Caco-2 (cell line): ENCODE measurements around the gene VPS18. TPM values are rescaled to one million over a fixed set of nuclear protein-coding genes. Genes with fewer than 3 reads are reported as not detected.

Source experiments
- BruUV-seq: library from RNA; stranded (reverse); fragments of 400-500 nt; replicated peaks from 2 replicates; lab custom pipeline; 2021; lab: Mats Ljungman, UMichigan
- CTCF ChIA-PET: fragments of 300-600 bp; sonication (Branson Sonifier 250); formaldehyde crosslinking; loops from one replicate; lab custom pipeline; 2022; ENCODE audit warnings: antibody characterized with exemption; lab: Charles Lee
- POLR2A ChIA-PET: fragments of 300-600 bp; sonication (Branson Sonifier 250); formaldehyde crosslinking; loops from one replicate; lab custom pipeline; 2022; ENCODE audit warnings: antibody characterized with exemption; lab: Charles Lee
- DNase-seq, 2 experiments: peaks; one replicate each; pipeline versions ENCODE4 v3.0.0 to v3.0.0-alpha.2; 2020 to 2022
- H3K27me3 ChIP-seq: replicated peaks from 2 replicates; pipeline ENCODE4 v1.6.0; 2011; ENCODE audit warnings: low read length; ENCODE audit not compliant: control insufficient read depth, insufficient read depth
- H3K36me3 ChIP-seq: 2 replicates; pipeline ENCODE4 v1.5.1; 2011; ENCODE audit warnings: low read length; ENCODE audit not compliant: control insufficient read depth, insufficient read depth
- H3K4me1 ChIP-seq: fragments of 250-450 bp; sonication (Bioruptor Pico); 2 replicates; pipeline ENCODE4 v1.5.1; 2020; ENCODE audit warnings: mild to moderate bottlenecking
- H3K4me3 ChIP-seq: 2 replicates; pipeline ENCODE4 v1.5.1; 2011; ENCODE audit warnings: low read depth, mild to moderate bottlenecking, control low read depth, low read length
- H3K9me3 ChIP-seq: fragments of 250-450 bp; sonication (Bioruptor Pico); 2 replicates; pipeline ENCODE4 v1.5.1; 2020; ENCODE audit warnings: mild to moderate bottlenecking, moderate library complexity
- H3K27ac Mint-ChIP-seq: one replicate; pipeline ENCODE4 v1.8.0; 2022; ENCODE audit warnings: mixed read lengths; ENCODE audit not compliant: unreplicated experiment
- H3K27me3 Mint-ChIP-seq: one replicate; pipeline ENCODE4 v1.8.0; 2022; ENCODE audit warnings: mixed read lengths; ENCODE audit not compliant: insufficient read depth, unreplicated experiment
- H3K36me3 Mint-ChIP-seq: one replicate; pipeline ENCODE4 v1.8.0; 2022; ENCODE audit warnings: mild to moderate bottlenecking, mixed read lengths; ENCODE audit not compliant: insufficient read depth, unreplicated experiment
- H3K4me1 Mint-ChIP-seq: one replicate; pipeline ENCODE4 v1.8.0; 2022; ENCODE audit warnings: low read depth, mixed read lengths; ENCODE audit not compliant: unreplicated experiment
- H3K4me3 Mint-ChIP-seq: one replicate; pipeline ENCODE4 v1.8.0; 2022; ENCODE audit warnings: mild to moderate bottlenecking, moderate library complexity, mixed read lengths; ENCODE audit not compliant: unreplicated experiment
- H3K9me3 Mint-ChIP-seq: one replicate; pipeline ENCODE4 v1.8.0; 2022; ENCODE audit warnings: mixed read lengths; ENCODE audit not compliant: unreplicated experiment
- CTCF ChIP-seq, 2 experiments: fragments of 200-600 bp in 1 of 2; IDR thresholded peaks; 1 replicate in 1 of 2; 2 replicates in 1 of 2; pipeline versions ENCODE4 v1.5.1 to v1.8.0; 2011 to 2022; ENCODE audit warnings: antibody characterized with exemption in 1 of 2, control low read depth in 1 of 2, inconsistent platforms in 1 of 2, low read depth in 1 of 2, low read length in 1 of 2, mild to moderate bottlenecking in 1 of 2, moderate library complexity in 1 of 2; ENCODE audit not compliant: insufficient read depth in 1 of 2, severe bottlenecking in 1 of 2, unreplicated experiment in 1 of 2
- intact Hi-C: fragments of 100-400 bp; cut with micrococcal nuclease; formaldehyde crosslinking; loops from one replicate; pipeline ENCODE4 v1.10.0; 2022; ENCODE audit not compliant: unreplicated experiment
- total RNA-seq: library from RNA; stranded (reverse); gene quantifications from 2 replicates; pipeline ENCODE4 v1.2.3, GENCODE V29; 2022

Gene VPS18
- total RNA-seq, 1 experiment from 2014 or later, result 29.3 TPM

- Mint-ChIP-seq H3K27me3 (no peaks in the 10 kb centered on the region), H3K4me1 (peaks cover 45% of the 10 kb centered on the region), H3K9me3 (no peaks in the 10 kb centered on the region), H3K36me3 (peaks cover 87% of the 10 kb centered on the region), H3K4me3 (peak overlapping the region; percentile 56), H3K27ac (peak overlapping the region; percentile 86)
- intact Hi-C loops, result loop anchor here (1.0 kb wide), 3 partner anchors 9 to 38 kb away; partner anchors contain the start of gene VPS18
- no peak for TF ChIP-seq CTCF (IDR thresholded peaks at IDR 0.05; ENCODE audit: insufficient read depth in 1 of 2, low read depth in 1 of 2, low read length in 1 of 2, severe bottlenecking in 1 of 2, unreplicated experiment in 1 of 2)
- CTCF ChIA-PET, result interaction anchor here (0.8 to 3.9 kb wide), 18 partner anchors 8 to 267 kb away, joined by 3 to 133 read pairs (median 4); partner anchors contain the start of genes DNAJC17, RAD51, RHOV and VPS18
- H3K9me3 ChIP-seq, result no peaks in the 10 kb centered on the region
- POLR2A ChIA-PET, result interaction anchor here (0.9 to 2.0 kb wide), 7 partner anchors 9 to 69 kb away, joined by 3 to 23 read pairs (median 8); partner anchors contain the start of genes DNAJC17, RHOV, SPINT1 and VPS18
- no peak overlapping the region for H3K4me3 ChIP-seq
- peaks cover 25% of the 10 kb centered on the region for H3K4me1 ChIP-seq
- DNase-seq, result no peak
- no TSS peak for BruUV-seq
- H3K27me3 ChIP-seq, result no peaks in the 10 kb centered on the region
- peaks cover 10% of the 10 kb centered on the region for H3K36me3 ChIP-seq
Observed at GRCh38 chr15:40856746-40857145, 37.5 kb upstream of the VPS18 start.

- POLR2A ChIA-PET, result interaction anchor here (0.5 to 2.0 kb wide), 9 partner anchors 10 to 198 kb away, joined by 3 to 23 read pairs (median 6); partner anchors contain the start of genes DNAJC17, GCHFR, RHOV and SPINT1
- H3K4me3 ChIP-seq, result no peak overlapping the region
- H3K4me3 Mint-ChIP-seq, result peak overlapping the region; percentile 56
- no peaks in the 10 kb centered on the region for H3K27me3 Mint-ChIP-seq
- peak overlapping the region; percentile 86 for H3K27ac Mint-ChIP-seq
- CTCF ChIA-PET, result interaction anchor here (0.6 to 3.9 kb wide), 27 partner anchors 9 to 268 kb away, joined by 3 to 133 read pairs (median 4); partner anchors contain the start of genes DNAJC17, RAD51, RHOV and VPS18
- peaks cover 39% of the 10 kb centered on the region for H3K4me1 Mint-ChIP-seq
- H3K27me3 ChIP-seq, result no peaks in the 10 kb centered on the region
- no TSS peak for BruUV-seq
- H3K9me3 ChIP-seq, result no peaks in the 10 kb centered on the region
- peaks cover 24% of the 10 kb centered on the region for H3K4me1 ChIP-seq
- DNase-seq, result peak; percentile 92 to 96
- peaks cover 10% of the 10 kb centered on the region for H3K36me3 ChIP-seq
- peak; percentile 89 to 94 for TF ChIP-seq CTCF (IDR thresholded peaks at IDR 0.05; ENCODE audit: insufficient read depth in 1 of 2, low read depth in 1 of 2, low read length in 1 of 2, severe bottlenecking in 1 of 2, unreplicated experiment in 1 of 2)
- H3K36me3 Mint-ChIP-seq, result peaks cover 76% of the 10 kb centered on the region
- intact Hi-C loops, result loop anchor here (1.0 kb wide), 3 partner anchors 10 to 37 kb away; partner anchors contain the start of gene VPS18
- H3K9me3 Mint-ChIP-seq, result no peaks in the 10 kb centered on the region
Observed at GRCh38 chr15:40857601-40858341, 36.5 kb upstream of the VPS18 start.

GRCh38 chr15:40858706-40859105, 35.5 kb upstream of the VPS18 start:
- H3K4me3 ChIP-seq, result no peak overlapping the region
- ChIA-PET CTCF (interaction anchor here (1.0 to 3.9 kb wide), 8 partner anchors 12 to 76 kb away, joined by 3 to 133 read pairs (median 28); partner anchors contain the start of genes DNAJC17, RHOV, VPS18 and ZFYVE19), POLR2A (interaction anchor here (0.6 to 1.9 kb wide), 6 partner anchors 15 to 51 kb away, joined by 3 to 9 read pairs (median 6); partner anchors contain the start of genes DNAJC17, RHOV, SPINT1 and VPS18)
- peak overlapping the region; percentile 80 for H3K27ac Mint-ChIP-seq
- H3K27me3 Mint-ChIP-seq, result no peaks in the 10 kb centered on the region
- peaks cover 28% of the 10 kb centered on the region for H3K4me1 ChIP-seq
- peaks cover 7% of the 10 kb centered on the region for H3K36me3 ChIP-seq
- intact Hi-C loops, result no loop called here
- BruUV-seq, result no TSS peak
- no peaks in the 10 kb centered on the region for H3K9me3 Mint-ChIP-seq
- no peak for TF ChIP-seq CTCF (IDR thresholded peaks at IDR 0.05; ENCODE audit: insufficient read depth in 1 of 2, low read depth in 1 of 2, low read length in 1 of 2, severe bottlenecking in 1 of 2, unreplicated experiment in 1 of 2)
- H3K4me3 Mint-ChIP-seq, result no peak overlapping the region
- no peak for DNase-seq
- no peaks in the 10 kb centered on the region for H3K27me3 ChIP-seq
- H3K9me3 ChIP-seq, result no peaks in the 10 kb centered on the region
- H3K36me3 Mint-ChIP-seq, result peaks cover 67% of the 10 kb centered on the region
- peaks cover 43% of the 10 kb centered on the region for H3K4me1 Mint-ChIP-seq
